HG02981 (cell line): ENCODE measurements around the gene LRRC4B.
"Not testable (repeated sequence)": the region's sequence is repeated elsewhere in the genome, so short reads cannot be mapped to it uniquely, and the experiment has no call there.

ENCODE experiments used
- ATAC-seq: cut with Tn5 transposase; IDR thresholded peaks from one replicate; pipeline ENCODE4 v1.9.1; 2021; ENCODE audit warnings: mild to moderate bottlenecking, moderate library complexity; ENCODE audit not compliant: unreplicated experiment

LRRC4B gene

GRCh38 chr19:50489461-50490011 lies 78.7 kb downstream of the LRRC4B start:
- no peak for ATAC-seq

GRCh38 chr19:50488389-50489194 lies 79.6 kb downstream of the LRRC4B start:
- no peak for ATAC-seq

GRCh38 chr19:50486823-50487515 lies 81.3 kb downstream of the LRRC4B start:
- no peak for ATAC-seq

GRCh38 chr19:50485284-50485955 lies 82.8 kb downstream of the LRRC4B start:
- ATAC-seq: no peak

- no peak for ATAC-seq
Measured at GRCh38 chr19:50482916-50483315, 85.3 kb downstream of the LRRC4B start.

GRCh38 chr19:50482271-50482855 lies 85.9 kb downstream of the LRRC4B start:
- ATAC-seq: no peak

- no peak for ATAC-seq
Measured at GRCh38 chr19:50481351-50482149, 86.7 kb downstream of the LRRC4B start.

- ATAC-seq: no peak
Measured at GRCh38 chr19:50480281-50481111, 87.7 kb downstream of the LRRC4B start.

GRCh38 chr19:50479761-50480251 lies 88.4 kb downstream of the LRRC4B start:
- ATAC-seq: no peak

- no peak for ATAC-seq
Measured at GRCh38 chr19:50478901-50479715, 89.1 kb downstream of the LRRC4B start.

GRCh38 chr19:50477751-50478515 lies 90.3 kb downstream of the LRRC4B start:
- ATAC-seq: no peak

GRCh38 chr19:50476907-50477238 lies 91.4 kb downstream of the LRRC4B start:
- no peak for ATAC-seq

GRCh38 chr19:50476224-50476906 lies 91.9 kb downstream of the LRRC4B start, which contains the start of the genes EMC10 and GARIN5A:
EMC10 (plus strand) TSS chr19:50476507; CDS start chr19:50476545, 38 bp downstream.
GARIN5A (minus strand) TSS chr19:50476848; CDS start chr19:50476388, 460 bp downstream.
- peak; percentile 78 for ATAC-seq

- ATAC-seq: no peak
Measured at GRCh38 chr19:50475736-50476223, 92.5 kb downstream of the LRRC4B start.

- no peak for ATAC-seq
Measured at GRCh38 chr19:50475101-50475568, 93.1 kb downstream of the LRRC4B start.

GRCh38 chr19:50473336-50473735 lies 94.9 kb downstream of the LRRC4B start:
- ATAC-seq: not testable (repeated sequence)

- ATAC-seq: no peak
Measured at GRCh38 chr19:50468818-50469217, 99.4 kb downstream of the LRRC4B start.
